Peyer's patch (tissue), 4 donors: ENCODE measurements around the gene SPATS2.

Experiments
- CTCF ChIP-seq, 6 experiments: fragments of 450-650 bp in 4 of 6; fragments of 200-600 bp in 2 of 6; sonication (generic) in 1 of 6; IDR thresholded peaks; one replicate each; pipeline ENCODE4 v1.5.1; 2017 to 2019; ENCODE audit warnings: antibody characterized with exemption in 6 of 6, mild to moderate bottlenecking in 3 of 6, moderate library complexity in 1 of 6
- POLR2A ChIP-seq, 2 donors: fragments of 450-650 bp; IDR thresholded peaks; one replicate each; pipeline ENCODE4 v1.5.1; 2017; ENCODE audit warnings: antibody characterized with exemption in 2 of 2, mild to moderate bottlenecking in 2 of 2, moderate library complexity in 2 of 2

DNA sequence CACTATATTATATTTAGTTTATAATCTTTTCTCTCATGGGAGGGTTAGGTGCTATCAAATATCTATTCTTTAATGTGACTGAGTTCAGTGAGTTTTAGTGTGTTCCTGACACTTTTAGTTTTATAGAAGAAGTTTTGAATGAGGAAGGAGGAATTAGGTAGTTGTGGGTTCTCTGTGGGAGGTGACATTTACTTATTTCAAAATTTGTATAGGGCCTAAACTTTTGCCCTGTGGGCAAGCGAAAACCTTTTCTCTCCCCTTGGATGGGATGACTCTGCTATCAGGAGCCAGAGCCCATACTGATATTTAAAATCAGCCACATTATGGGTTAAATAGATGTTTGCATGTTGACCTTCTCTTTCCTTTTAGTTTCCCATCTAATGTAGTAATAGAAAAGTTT lies 43.6 kb downstream of the SPATS2 start:
- TF ChIP-seq POLR2A (IDR thresholded peaks at IDR 0.05) (no peak), CTCF (IDR thresholded peaks at IDR 0.05) (no peak)
